Measurements from ENCODE around the gene NFIC.

DNA sequence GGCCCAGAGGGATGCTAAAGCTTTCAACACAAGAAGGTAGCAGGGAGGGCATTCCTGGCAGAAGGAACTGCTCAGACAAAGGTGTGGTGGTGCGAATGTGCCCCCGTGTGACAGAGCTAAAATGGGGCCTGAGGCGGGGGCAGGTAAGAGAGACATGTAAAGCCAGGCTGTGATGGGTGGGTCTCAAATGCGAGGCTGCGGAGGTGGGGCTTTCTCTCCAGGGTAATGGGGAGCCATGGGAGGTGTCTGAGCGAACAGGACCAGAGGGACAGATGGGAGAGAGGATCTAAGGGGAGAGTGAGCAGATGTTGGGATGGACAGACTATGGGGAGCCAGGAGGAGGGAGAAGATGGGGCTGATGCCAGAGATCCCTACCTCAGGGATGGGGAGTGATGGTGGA is 44.7 kb upstream of the NFIC start:
- no peak for TF ChIP-seq CTCF (conservative IDR thresholded peaks at IDR 0.05)
- no peak for TF ChIP-seq EZH2 (IDR thresholded peaks at IDR 0.05; ENCODE audit: low read depth)
